ENCODE data around the gene TMED5. TPM values are rescaled to one million over a fixed set of nuclear protein-coding genes. Genes with fewer than 3 reads are reported as not detected.
A peak's percentile ranks its signal among the peaks of the same experiment; 100 is the strongest.
"Not testable (repeated sequence)": the region's sequence is repeated elsewhere in the genome, so short reads cannot be mapped to it uniquely, and the experiment has no call there.

Gene TMED5
- polyA plus RNA-seq, 3 donors, result 30.0 to 75.8 (median 62.8) TPM

DNA sequence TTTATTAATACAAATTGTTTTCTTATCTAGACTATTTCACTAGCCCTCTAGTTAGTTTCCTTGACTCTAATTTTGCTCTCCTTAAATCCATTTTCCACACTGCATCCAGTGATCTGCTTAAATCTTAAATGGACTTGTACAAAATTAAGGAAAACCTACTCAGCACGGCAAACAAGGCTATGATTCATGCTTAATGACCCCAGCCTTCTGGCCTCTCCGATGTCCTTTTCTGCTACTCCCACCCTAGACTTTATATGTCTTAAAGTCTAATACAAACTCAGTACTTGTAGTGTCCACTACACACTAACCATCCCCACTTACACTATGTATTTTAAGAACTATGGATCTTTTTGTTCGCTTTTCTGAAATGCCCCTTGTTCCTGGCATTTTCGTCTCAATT is 2.2 kb downstream of the TMED5 start:
- peak overlapping the region in 2 of 3 experiments; percentile 70 to 87 for H3K4me3 ChIP-seq (replicated peaks in 1 of 3; ENCODE audit: low read depth in 2 of 3, low read length in 3 of 3)
- H3K4me2 ChIP-seq (replicated peaks; ENCODE audit: extremely low read depth, low read length, poor library complexity, severe bottlenecking), result peak overlapping the region; percentile 78
- intact Hi-C loops (cut with micrococcal nuclease), result loop anchor here in 1 of 2 donors (5.0 kb wide), 1 partner anchor 96 kb away; no protein-coding TSS in a partner anchor
- H3K4me1 ChIP-seq (ENCODE audit: control insufficient read depth in 1 of 2, insufficient read depth in 2 of 2, low read length in 2 of 2), result peaks cover 31 to 47% of the 10 kb centered on the region in 2 donors
- Mint-ChIP-seq H3K27ac (peak overlapping the region; percentile 73 to 100 (median 99)), H3K36me3 (peaks cover 5 to 21% of the 10 kb centered on the region in 2 donors), H3K9me3 (peaks cover 0 to 6% (median 0%) of the 10 kb centered on the region in 7 donors), H3K27me3 (ENCODE audit: low read depth in 3 of 3) (no peaks in the 10 kb centered on the region), H3K4me3 (peak overlapping the region; percentile 98 to 99), H3K4me1 (peaks cover 51% of the 10 kb centered on the region)
- H3K9ac ChIP-seq (ENCODE audit: insufficient read depth, low read length, poor library complexity, severe bottlenecking), result peak overlapping the region; percentile 19
- peaks cover 63% of the 10 kb centered on the region for H4K20me1 ChIP-seq (ENCODE audit: insufficient read depth, low read length)
- peak overlapping the region in 1 of 2 donors; percentile 99 for H3K27ac ChIP-seq (ENCODE audit: low read depth in 1 of 2, low read length in 2 of 2)
- H3K36me3 ChIP-seq (replicated peaks in 1 of 2; ENCODE audit: control insufficient read depth in 1 of 2, insufficient read depth in 2 of 2, low read length in 2 of 2), result peaks cover 6 to 20% of the 10 kb centered on the region in 2 donors
- no peak overlapping the region for H2AFZ ChIP-seq (ENCODE audit: insufficient read depth, low read depth, low read length, poor library complexity, severe bottlenecking)
- DNase-seq, result peak in 1 of 3 donors; percentile 17
- H3K27me3 ChIP-seq (ENCODE audit: control insufficient read depth in 2 of 2, insufficient read depth in 2 of 2, low read length in 2 of 2), result no peaks in the 10 kb centered on the region
- H3K9me3 ChIP-seq (replicated peaks in 1 of 2; ENCODE audit: control insufficient read depth in 1 of 2, insufficient read depth in 1 of 2, low read length in 2 of 2), result no peaks in the 10 kb centered on the region
- H3K79me2 ChIP-seq (ENCODE audit: insufficient read depth, low read length), result peaks cover 81% of the 10 kb centered on the region
- TF ChIP-seq, protein P1, sequence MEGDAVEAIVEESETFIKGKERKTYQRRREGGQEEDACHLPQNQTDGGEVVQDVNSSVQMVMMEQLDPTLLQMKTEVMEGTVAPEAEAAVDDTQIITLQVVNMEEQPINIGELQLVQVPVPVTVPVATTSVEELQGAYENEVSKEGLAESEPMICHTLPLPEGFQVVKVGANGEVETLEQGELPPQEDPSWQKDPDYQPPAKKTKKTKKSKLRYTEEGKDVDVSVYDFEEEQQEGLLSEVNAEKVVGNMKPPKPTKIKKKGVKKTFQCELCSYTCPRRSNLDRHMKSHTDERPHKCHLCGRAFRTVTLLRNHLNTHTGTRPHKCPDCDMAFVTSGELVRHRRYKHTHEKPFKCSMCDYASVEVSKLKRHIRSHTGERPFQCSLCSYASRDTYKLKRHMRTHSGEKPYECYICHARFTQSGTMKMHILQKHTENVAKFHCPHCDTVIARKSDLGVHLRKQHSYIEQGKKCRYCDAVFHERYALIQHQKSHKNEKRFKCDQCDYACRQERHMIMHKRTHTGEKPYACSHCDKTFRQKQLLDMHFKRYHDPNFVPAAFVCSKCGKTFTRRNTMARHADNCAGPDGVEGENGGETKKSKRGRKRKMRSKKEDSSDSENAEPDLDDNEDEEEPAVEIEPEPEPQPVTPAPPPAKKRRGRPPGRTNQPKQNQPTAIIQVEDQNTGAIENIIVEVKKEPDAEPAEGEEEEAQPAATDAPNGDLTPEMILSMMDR (IDR thresholded peaks at IDR 0.05), result no peak
- 58% methylated on average over 2 of the region's 4 CpGs for WGBS (ENCODE audit: insufficient coverage)

DNA sequence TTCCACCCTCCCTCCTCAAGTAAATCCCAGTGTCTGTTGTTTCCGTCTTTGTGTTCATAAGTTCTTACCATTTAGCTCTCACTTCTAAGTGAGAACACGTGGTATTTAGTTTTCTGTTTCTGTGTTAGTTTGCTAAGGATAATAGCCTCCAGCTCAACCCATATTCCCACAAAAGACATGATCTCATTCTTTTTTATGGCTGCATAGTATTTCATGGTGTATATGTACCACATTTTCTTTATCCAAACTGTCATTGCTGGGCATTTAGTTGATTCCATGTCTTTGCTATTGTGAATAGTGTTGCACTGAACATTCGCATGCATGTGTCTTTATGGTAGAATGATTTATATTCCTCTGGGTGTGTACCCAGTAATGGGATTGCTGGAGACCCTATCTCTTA is 5.6 kb downstream of the TMED5 start:
- intact Hi-C loops (cut with micrococcal nuclease), result loop anchor here in 1 of 2 donors (5.0 kb wide), 1 partner anchor 92 kb away; no protein-coding TSS in a partner anchor

More for the DNA sequence above, 5.6 kb downstream of the TMED5 start:
- not testable (repeated sequence) for H3K4me3 ChIP-seq (replicated peaks in 1 of 3; ENCODE audit: low read depth in 2 of 3, low read length in 3 of 3); H3K9ac ChIP-seq (ENCODE audit: insufficient read depth, low read length, poor library complexity, severe bottlenecking); H3K27me3 ChIP-seq (ENCODE audit: control insufficient read depth in 2 of 2, insufficient read depth in 2 of 2, low read length in 2 of 2); DNase-seq; H3K4me2 ChIP-seq (replicated peaks; ENCODE audit: extremely low read depth, low read length, poor library complexity, severe bottlenecking); H2AFZ ChIP-seq (ENCODE audit: insufficient read depth, low read depth, low read length, poor library complexity, severe bottlenecking); H3K4me3 Mint-ChIP-seq; H3K9me3 Mint-ChIP-seq; H3K27me3 Mint-ChIP-seq (ENCODE audit: low read depth in 3 of 3); H3K9me3 ChIP-seq (replicated peaks in 1 of 2; ENCODE audit: control insufficient read depth in 1 of 2, insufficient read depth in 1 of 2, low read length in 2 of 2)
- Histone ChIP-seq H3K36me3 (replicated peaks in 1 of 2; ENCODE audit: control insufficient read depth in 1 of 2, insufficient read depth in 2 of 2, low read length in 2 of 2) (peaks cover 6 to 20% of the 10 kb centered on the region in 2 donors), H4K20me1 (ENCODE audit: insufficient read depth, low read length) (peaks cover 96% of the 10 kb centered on the region), H3K79me2 (ENCODE audit: insufficient read depth, low read length) (peaks cover 97% of the 10 kb centered on the region), H3K27ac (ENCODE audit: low read depth in 1 of 2, low read length in 2 of 2) (peak overlapping the region in 1 of 2 donors; percentile 3), H3K4me1 (ENCODE audit: control insufficient read depth in 1 of 2, insufficient read depth in 2 of 2, low read length in 2 of 2) (peaks cover 31 to 55% of the 10 kb centered on the region in 2 donors)
- Mint-ChIP-seq H3K36me3 (peaks cover 15 to 40% of the 10 kb centered on the region in 2 donors), H3K4me1 (peaks cover 60% of the 10 kb centered on the region), H3K27ac (peak overlapping the region in 1 of 7 donors; percentile 5)
- no CpG with 5 or more reads among the region's 3 CpGs for WGBS (ENCODE audit: insufficient coverage)
